Raji (cell line): ENCODE data around the gene C2orf42.

Experiments used
- POLR2A ChIP-seq: IDR thresholded peaks from 2 replicates; pipeline ENCODE4 v1.6.1; 2011; ENCODE audit warnings: low read depth, low read length, control low read depth; ENCODE audit not compliant: insufficient read depth

C2orf42 gene

GRCh38 chr2:70190418-70191243, at the start of gene C2orf42:
Gene C2orf42 (minus strand): TSS chr2:70191019. CDS start chr2:70181985, 9,034 bp downstream.
- TF ChIP-seq POLR2A, result peak; percentile 95

- no peak for TF ChIP-seq POLR2A
Measured at GRCh38 chr2:70240599-70240998, 49.8 kb upstream of the C2orf42 start.

GRCh38 chr2:70233926-70234325, 43.1 kb upstream of the C2orf42 start:
- TF ChIP-seq POLR2A, result no peak

GRCh38 chr2:70226781-70227180, 36.0 kb upstream of the C2orf42 start:
- TF ChIP-seq POLR2A, result no peak

GRCh38 chr2:70214953-70215549, 24.2 kb upstream of the C2orf42 start:
- no peak for TF ChIP-seq POLR2A

GRCh38 chr2:70214365-70214764, 23.5 kb upstream of the C2orf42 start:
- TF ChIP-seq POLR2A, result no peak

GRCh38 chr2:70212298-70212932, 21.6 kb upstream of the C2orf42 start:
- no peak for TF ChIP-seq POLR2A

GRCh38 chr2:70211595-70211994, 20.8 kb upstream of the C2orf42 start:
- TF ChIP-seq POLR2A, result no peak

GRCh38 chr2:70204452-70204851, 13.6 kb upstream of the C2orf42 start:
- no peak for TF ChIP-seq POLR2A

GRCh38 chr2:70203086-70203485, 12.3 kb upstream of the C2orf42 start:
- no peak for TF ChIP-seq POLR2A

- TF ChIP-seq POLR2A, result no peak
Measured at GRCh38 chr2:70202236-70202806, 11.5 kb upstream of the C2orf42 start.

- no peak for TF ChIP-seq POLR2A
Measured at GRCh38 chr2:70201831-70202230, 11.0 kb upstream of the C2orf42 start.

GRCh38 chr2:70201225-70201768, 10.5 kb upstream of the C2orf42 start:
- no peak for TF ChIP-seq POLR2A

- TF ChIP-seq POLR2A, result no peak
Measured at GRCh38 chr2:70199320-70199864, 8.6 kb upstream of the C2orf42 start.

- no peak for TF ChIP-seq POLR2A
Measured at GRCh38 chr2:70192516-70192915, 1.7 kb upstream of the C2orf42 start.
